B cell (primary cell): ENCODE measurements around the gene ACOX2. TPM values are rescaled to one million over a fixed set of nuclear protein-coding genes. Genes with fewer than 3 reads are reported as not detected.

Experiments
- ATAC-seq: fragments of 200-7000 bp; cut with Tn5 transposase; one replicate; pipeline ENCODE4 v1.10.0; 2021; ENCODE audit warnings: low read depth, mild to moderate bottlenecking, moderate number of reproducible peaks, moderate library complexity
- CTCF ChIA-PET: fragments of 350-600 bp; sonication (Branson Sonifier 250); formaldehyde crosslinking; loops from one replicate; lab custom pipeline; 2021; ENCODE audit warnings: antibody characterized with exemption, inconsistent platforms; lab: Charles Lee
- POLR2A ChIA-PET: fragments of 350-600 bp; sonication (Branson Sonifier 250); formaldehyde crosslinking; loops from one replicate; lab custom pipeline; 2021; ENCODE audit warnings: antibody characterized with exemption; lab: Charles Lee
- DNase-seq: peaks from one replicate; pipeline ENCODE4 v3.0.0; 2013
- H2AFZ ChIP-seq: 2 replicates; pipeline ENCODE4 v1.6.1; 2012; ENCODE audit warnings: mild to moderate bottlenecking, low read depth, low read length; ENCODE audit not compliant: insufficient read depth, poor library complexity, severe bottlenecking
- H3K27ac ChIP-seq, 2 donors: 1 replicate in 1 of 2; 2 replicates in 1 of 2; pipeline ENCODE4 v1.5.1; 2012 to 2013; ENCODE audit warnings: low read length in 2 of 2, mild to moderate bottlenecking in 2 of 2, moderate library complexity in 1 of 2
- H3K27me3 ChIP-seq, 4 experiments: fragments of 200-600 bp in 1 of 4; sonication (generic) in 1 of 4; replicated peaks in 1 of 4; 1 replicate in 2 of 4; 2 replicates in 2 of 4; pipeline versions ENCODE4 v1.6.1 to v1.7.0; 2013 to 2016; ENCODE audit warnings: low read length in 3 of 4, mild to moderate bottlenecking in 2 of 4, mixed read lengths in 1 of 4, moderate library complexity in 1 of 4; ENCODE audit not compliant: insufficient read depth in 4 of 4, control insufficient read depth in 3 of 4; ENCODE audit errors: control extremely low read depth in 1 of 4
- H3K36me3 ChIP-seq, 2 experiments: replicated peaks in 1 of 2; 1 replicate in 1 of 2; 2 replicates in 1 of 2; pipeline versions ENCODE4 v1.6.1 to v1.7.1; 2013; ENCODE audit warnings: low read length in 1 of 2; ENCODE audit not compliant: insufficient read depth in 2 of 2, control insufficient read depth in 1 of 2; ENCODE audit errors: control extremely low read depth in 1 of 2, extremely low read depth in 1 of 2
- H3K4me1 ChIP-seq, 2 donors: fragments of 200-600 bp in 1 of 2; sonication (generic) in 1 of 2; 1 replicate in 1 of 2; 2 replicates in 1 of 2; pipeline versions ENCODE4 v1.5.1 to v1.6.1; 2013 to 2017; ENCODE audit warnings: low read length in 2 of 2; ENCODE audit not compliant: control insufficient read depth in 2 of 2, insufficient read depth in 2 of 2
- H3K4me2 ChIP-seq: replicated peaks from 2 replicates; pipeline ENCODE3; 2012; ENCODE audit warnings: mild to moderate bottlenecking, low read depth, low read length; ENCODE audit not compliant: poor library complexity, severe bottlenecking
- H3K4me3 ChIP-seq, 5 experiments: fragments of 200-600 bp in 1 of 5; sonication (generic) in 1 of 5; 1 replicate in 3 of 5; 2 replicates in 2 of 5; pipeline versions ENCODE4 v1.5.1 to v1.7.0; 2011 to 2016; ENCODE audit warnings: low read length in 4 of 5, mild to moderate bottlenecking in 4 of 5, low read depth in 2 of 5, control low read depth in 1 of 5, moderate library complexity in 1 of 5; ENCODE audit not compliant: insufficient read depth in 1 of 5; ENCODE audit errors: control extremely low read depth in 1 of 5, extremely low read depth in 1 of 5
- H3K79me2 ChIP-seq: fragments of 200-600 bp; sonication (generic); one replicate; pipeline ENCODE4 v1.6.0; 2016; ENCODE audit warnings: low read length; ENCODE audit not compliant: control insufficient read depth, insufficient read depth
- H3K9ac ChIP-seq: fragments of 200-600 bp; sonication (generic); 2 replicates; pipeline ENCODE4 v1.6.1; 2017; ENCODE audit warnings: mild to moderate bottlenecking, low read length, moderate library complexity
- H3K9me3 ChIP-seq, 3 donors: one replicate each; pipeline versions ENCODE4 v1.6.1 to v1.7.1; 2013; ENCODE audit warnings: low read length in 2 of 3; ENCODE audit not compliant: control insufficient read depth in 2 of 3, insufficient read depth in 1 of 3; ENCODE audit errors: control extremely low read depth in 1 of 3
- H4K20me1 ChIP-seq: 2 replicates; pipeline ENCODE4 v1.6.0; 2012; ENCODE audit warnings: mild to moderate bottlenecking, low read length; ENCODE audit not compliant: insufficient read depth, control insufficient read depth, poor library complexity, severe bottlenecking
- H3K27ac Mint-ChIP-seq: one replicate; pipeline ENCODE4 v1.8.0; 2021; ENCODE audit warnings: mixed read lengths
- H3K27me3 Mint-ChIP-seq: one replicate; pipeline ENCODE4 v1.8.0; 2021; ENCODE audit warnings: mixed read lengths
- H3K4me1 Mint-ChIP-seq: one replicate; pipeline ENCODE4 v1.8.0; 2021; ENCODE audit warnings: mixed read lengths
- H3K4me3 Mint-ChIP-seq: one replicate; pipeline ENCODE4 v1.8.0; 2021; ENCODE audit warnings: mixed read lengths
- H3K9me3 Mint-ChIP-seq: one replicate; pipeline ENCODE4 v1.8.0; 2022; ENCODE audit warnings: mixed read lengths; ENCODE audit not compliant: insufficient read depth
- EZH2 ChIP-seq: IDR thresholded peaks from 2 replicates; pipeline ENCODE4 v1.6.1; 2012; ENCODE audit warnings: borderline replicate concordance, low read depth, mild to moderate bottlenecking, moderate library complexity, low read length; ENCODE audit not compliant: insufficient read depth, poor library complexity, severe bottlenecking
- WGBS: methylation state at CpG from one replicate; pipeline ENCODE4 v1.1.5; 2013; ENCODE audit warnings: missing lambda C conversion rate; ENCODE audit not compliant: insufficient coverage; 5-methylcytosine and 5-hydroxymethylcytosine counted together
- intact Hi-C: fragments of 100-400 bp; cut with micrococcal nuclease; formaldehyde crosslinking; loops from one replicate; pipeline ENCODE4 v1.10.0; 2022
- polyA plus RNA-seq: library from polyadenylated mRNA; depleted of rRNA; stranded (reverse); fragments of >200 nt; gene quantifications from 2 replicates; pipeline ENCODE4 v1.2.3, GENCODE V29; 2012
- total RNA-seq, 2 donors: library from RNA; stranded (reverse); fragments of 120-200 nt in 1 of 2; gene quantifications; 1 replicate in 1 of 2; 2 replicates in 1 of 2; pipeline versions ENCODE4 v1.2.3 to v1.2.4, GENCODE V29; 2013 to 2022
- TF ChIP-seq, protein P1 (sequence below): fragments of 200-600 bp; IDR thresholded peaks from one replicate; pipeline ENCODE4 v1.8.0; 2022; ENCODE audit warnings: antibody characterized with exemption, mild to moderate bottlenecking

The ACOX2 gene
- total and polyA plus RNA-seq, 2 donors (not counting 1 experiment from before 2014, with no cell fraction given): not detected

DNA sequence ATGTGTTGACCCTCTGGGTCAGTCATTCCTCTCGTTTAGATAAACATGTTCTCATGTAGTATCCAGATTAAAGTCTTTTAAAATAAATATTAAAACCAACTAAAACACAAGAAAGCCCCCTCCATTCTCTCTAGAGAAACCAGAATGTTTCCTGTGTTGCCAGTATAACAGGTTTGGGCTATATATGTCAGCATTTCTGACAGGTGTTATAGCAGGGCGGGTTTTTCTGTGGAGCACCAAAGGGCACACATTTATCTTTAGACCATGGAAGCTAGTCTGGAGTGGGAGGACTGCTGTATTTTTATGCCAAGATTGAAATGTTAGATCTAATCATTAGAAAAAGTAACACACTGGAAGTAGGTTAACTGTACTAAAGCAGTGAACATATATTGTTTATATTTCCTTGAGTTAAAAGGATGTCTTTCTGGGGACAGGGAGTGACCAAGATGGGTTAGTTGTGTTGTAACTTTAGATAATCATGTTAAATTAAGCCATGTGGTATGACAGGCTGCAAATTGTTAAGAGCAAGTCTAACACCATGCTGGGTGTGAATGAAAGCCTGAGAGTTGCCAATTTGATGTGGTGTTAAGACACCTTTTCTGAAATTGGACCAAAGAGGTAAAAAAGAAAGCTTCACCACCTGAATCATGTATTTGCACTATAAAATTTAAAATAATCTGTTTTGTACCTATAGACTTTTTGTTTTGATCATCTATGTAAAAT, 29.5 kb downstream of the ACOX2 start:
- TF ChIP-seq, protein P1, sequence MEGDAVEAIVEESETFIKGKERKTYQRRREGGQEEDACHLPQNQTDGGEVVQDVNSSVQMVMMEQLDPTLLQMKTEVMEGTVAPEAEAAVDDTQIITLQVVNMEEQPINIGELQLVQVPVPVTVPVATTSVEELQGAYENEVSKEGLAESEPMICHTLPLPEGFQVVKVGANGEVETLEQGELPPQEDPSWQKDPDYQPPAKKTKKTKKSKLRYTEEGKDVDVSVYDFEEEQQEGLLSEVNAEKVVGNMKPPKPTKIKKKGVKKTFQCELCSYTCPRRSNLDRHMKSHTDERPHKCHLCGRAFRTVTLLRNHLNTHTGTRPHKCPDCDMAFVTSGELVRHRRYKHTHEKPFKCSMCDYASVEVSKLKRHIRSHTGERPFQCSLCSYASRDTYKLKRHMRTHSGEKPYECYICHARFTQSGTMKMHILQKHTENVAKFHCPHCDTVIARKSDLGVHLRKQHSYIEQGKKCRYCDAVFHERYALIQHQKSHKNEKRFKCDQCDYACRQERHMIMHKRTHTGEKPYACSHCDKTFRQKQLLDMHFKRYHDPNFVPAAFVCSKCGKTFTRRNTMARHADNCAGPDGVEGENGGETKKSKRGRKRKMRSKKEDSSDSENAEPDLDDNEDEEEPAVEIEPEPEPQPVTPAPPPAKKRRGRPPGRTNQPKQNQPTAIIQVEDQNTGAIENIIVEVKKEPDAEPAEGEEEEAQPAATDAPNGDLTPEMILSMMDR: no peak
- TF ChIP-seq EZH2: no peak
- Mint-ChIP-seq H3K4me1 (peaks cover 5% of the 10 kb centered on the region), H3K27ac (no peak overlapping the region), H3K27me3 (no peaks in the 10 kb centered on the region), H3K4me3 (no peak overlapping the region), H3K9me3 (no peaks in the 10 kb centered on the region)
- no peak overlapping the region for H3K9ac ChIP-seq
- H3K4me1 ChIP-seq: peaks cover 0 to 4% of the 10 kb centered on the region in 2 donors
- intact Hi-C loops: no loop called here
- no peaks in the 10 kb centered on the region for H4K20me1 ChIP-seq
- H3K4me3 ChIP-seq: no peak overlapping the region
- 80% methylated on average over 1 of the region's 2 CpGs for WGBS
- ATAC-seq: no peak
- no peak for DNase-seq
- no peaks in the 10 kb centered on the region for H3K9me3 ChIP-seq
- H3K27ac ChIP-seq: no peak overlapping the region
- no peak overlapping the region for H3K4me2 ChIP-seq
- H2AFZ ChIP-seq: no peak overlapping the region
- H3K27me3 ChIP-seq: no peaks in the 10 kb centered on the region
- POLR2A ChIA-PET: no interaction called here
- CTCF ChIA-PET: no interaction called here
- H3K36me3 ChIP-seq: no peaks in the 10 kb centered on the region
- H3K79me2 ChIP-seq: peaks cover 15% of the 10 kb centered on the region

DNA sequence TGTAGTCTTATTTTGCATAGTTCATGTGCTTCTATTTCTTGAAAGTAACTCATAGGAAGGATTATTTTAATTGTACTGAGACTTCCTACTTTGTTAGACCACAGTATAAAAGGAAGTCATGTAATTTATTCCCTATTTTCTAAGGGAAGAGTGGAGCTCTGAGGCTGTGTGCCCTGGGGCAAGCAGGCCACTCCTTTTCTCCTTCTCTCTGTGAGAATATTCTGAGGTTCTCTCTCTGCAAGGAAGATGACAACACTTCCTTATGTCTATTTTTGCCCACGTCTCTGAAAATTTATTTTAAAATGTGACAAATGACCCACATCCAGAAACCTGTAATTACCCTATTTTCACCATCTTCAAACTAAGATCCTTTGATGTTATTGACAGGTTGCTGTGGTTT, 34.1 kb downstream of the ACOX2 start:
- ChIA-PET POLR2A (no interaction called here), CTCF (interaction anchor here (0.6 to 1.3 kb wide), 2 partner anchors 11 to 20 kb away, joined by 3 to 4 read pairs; partner anchors contain the start of gene KCTD6)
- no peak for DNase-seq
- H3K9ac ChIP-seq: peak overlapping the region; percentile 20
- H3K27ac ChIP-seq: no peak overlapping the region
- H3K9me3 ChIP-seq: no peaks in the 10 kb centered on the region
- no peaks in the 10 kb centered on the region for H3K27me3 Mint-ChIP-seq
- no peak overlapping the region for H2AFZ ChIP-seq
- H3K27me3 ChIP-seq: no peaks in the 10 kb centered on the region
- H3K9me3 Mint-ChIP-seq: no peaks in the 10 kb centered on the region
- H3K4me3 Mint-ChIP-seq: no peak overlapping the region
- intact Hi-C loops: no loop called here
- WGBS: no CpG with 5 or more reads among the region's 1 CpG
- no peak overlapping the region for H3K27ac Mint-ChIP-seq
- H3K4me1 Mint-ChIP-seq: peaks cover 13% of the 10 kb centered on the region
- TF ChIP-seq, protein P1: no peak
- no peak for TF ChIP-seq EZH2
- no peaks in the 10 kb centered on the region for H4K20me1 ChIP-seq
- peaks cover 0 to 4% of the 10 kb centered on the region in 2 donors for H3K4me1 ChIP-seq
- peaks cover 1 to 11% of the 10 kb centered on the region in 2 experiments for H3K36me3 ChIP-seq
- H3K4me2 ChIP-seq: no peak overlapping the region
- H3K79me2 ChIP-seq: peaks cover 53% of the 10 kb centered on the region
- no peak overlapping the region for H3K4me3 ChIP-seq
- no peak for ATAC-seq
